ENCODE measurements around the gene SEZ6. TPM values are rescaled to one million over a fixed set of nuclear protein-coding genes. Genes with fewer than 3 reads are reported as not detected.
"Not testable (repeated sequence)": the region's sequence is repeated elsewhere in the genome, so short reads cannot be mapped to it uniquely, and the experiment has no call there.

SEZ6 gene
- total RNA-seq, 1 experiment from 2014 or later: not detected

- no peak for DNase-seq (ENCODE audit: low read depth)
Measured at GRCh38 chr17:28940675-28941074, 65.2 kb downstream of the SEZ6 start.

GRCh38 chr17:28940142-28940541, 65.7 kb downstream of the SEZ6 start:
- DNase-seq (ENCODE audit: low read depth): no peak

- no peak for DNase-seq (ENCODE audit: low read depth)
Measured at GRCh38 chr17:28938552-28938951, 67.3 kb downstream of the SEZ6 start.

- DNase-seq (ENCODE audit: low read depth): no peak
Measured at GRCh38 chr17:28937044-28937729, 68.6 kb downstream of the SEZ6 start.

GRCh38 chr17:28935744-28936460, 69.9 kb downstream of the SEZ6 start:
- DNase-seq (ENCODE audit: low read depth): no peak

GRCh38 chr17:28934508-28934907, 71.3 kb downstream of the SEZ6 start:
- not testable (repeated sequence) for DNase-seq (ENCODE audit: low read depth)

GRCh38 chr17:28929787-28930186, 76.0 kb downstream of the SEZ6 start:
- no peak for DNase-seq (ENCODE audit: low read depth)

- DNase-seq (ENCODE audit: low read depth): peak; percentile 45
Measured at GRCh38 chr17:28928061-28928460, 77.8 kb downstream of the SEZ6 start.

GRCh38 chr17:28926786-28927185, 79.0 kb downstream of the SEZ6 start:
- peak; percentile 5 for DNase-seq (ENCODE audit: low read depth)

- peak; percentile 17 for DNase-seq (ENCODE audit: low read depth)
Measured at GRCh38 chr17:28926366-28926765, 79.5 kb downstream of the SEZ6 start.

- DNase-seq (ENCODE audit: low read depth): peak; percentile 78
Measured at GRCh38 chr17:28925912-28926365, 79.9 kb downstream of the SEZ6 start.

- DNase-seq (ENCODE audit: low read depth): no peak
Measured at GRCh38 chr17:28920201-28920600, 85.6 kb downstream of the SEZ6 start.

GRCh38 chr17:28918295-28918694, 87.5 kb downstream of the SEZ6 start:
- no peak for DNase-seq (ENCODE audit: low read depth)

GRCh38 chr17:28917465-28917864, 88.4 kb downstream of the SEZ6 start:
- DNase-seq (ENCODE audit: low read depth): no peak

- DNase-seq (ENCODE audit: low read depth): no peak
Measured at GRCh38 chr17:28917029-28917428, 88.8 kb downstream of the SEZ6 start.

GRCh38 chr17:28916302-28916934, 89.4 kb downstream of the SEZ6 start:
- DNase-seq (ENCODE audit: low read depth): peak; percentile 25

- no peak for DNase-seq (ENCODE audit: low read depth)
Measured at GRCh38 chr17:28912938-28913333, 92.9 kb downstream of the SEZ6 start.

- DNase-seq (ENCODE audit: low read depth): no peak
Measured at GRCh38 chr17:28912281-28912937, 93.4 kb downstream of the SEZ6 start.

GRCh38 chr17:28911411-28912045, 94.3 kb downstream of the SEZ6 start:
- no peak for DNase-seq (ENCODE audit: low read depth)

- no peak for DNase-seq (ENCODE audit: low read depth)
Measured at GRCh38 chr17:28910534-28910933, 95.3 kb downstream of the SEZ6 start.

- peak; percentile 75 for DNase-seq (ENCODE audit: low read depth)
Measured at GRCh38 chr17:28908640-28909167, 97.1 kb downstream of the SEZ6 start.

Data from RPMI7951 (cell line).